Measurements from ENCODE around the gene DIAPH2.
"Not testable (repeated sequence)": the region's sequence is repeated elsewhere in the genome, so short reads cannot be mapped to it uniquely, and the experiment has no call there.

Gene DIAPH2

GRCh38 chrX:96692890-96693289 is 8.2 kb downstream of the DIAPH2 start:
- Histone ChIP-seq H3K4me1 (ENCODE audit: control insufficient read depth, insufficient read depth, low read length) (peaks cover 34% of the 10 kb centered on the region), H3K9me3 (ENCODE audit: control insufficient read depth, insufficient read depth, low read length) (no peaks in the 10 kb centered on the region), H3K9ac (ENCODE audit: low read depth, low read length) (no peak overlapping the region), H3K36me3 (ENCODE audit: control insufficient read depth, insufficient read depth, low read length) (no peaks in the 10 kb centered on the region), H3K4me3 (ENCODE audit: low read depth, low read length) (no peak overlapping the region), H3K27ac (ENCODE audit: low read depth, low read length) (no peak overlapping the region), H3K27me3 (ENCODE audit: control insufficient read depth, insufficient read depth, low read length) (no peaks in the 10 kb centered on the region)

- no peaks in the 10 kb centered on the region for H3K27me3 ChIP-seq (ENCODE audit: control insufficient read depth, insufficient read depth, low read length)
- H3K9ac ChIP-seq (ENCODE audit: low read depth, low read length): no peak overlapping the region
- no peak overlapping the region for H3K27ac ChIP-seq (ENCODE audit: low read depth, low read length)
- peaks cover 33% of the 10 kb centered on the region for H3K4me1 ChIP-seq (ENCODE audit: control insufficient read depth, insufficient read depth, low read length)
- no peak overlapping the region for H3K4me3 ChIP-seq (ENCODE audit: low read depth, low read length)
- H3K9me3 ChIP-seq (ENCODE audit: control insufficient read depth, insufficient read depth, low read length): no peaks in the 10 kb centered on the region
- H3K36me3 ChIP-seq (ENCODE audit: control insufficient read depth, insufficient read depth, low read length): no peaks in the 10 kb centered on the region
Measured at GRCh38 chrX:96693407-96693806, 8.8 kb downstream of the DIAPH2 start.

- Histone ChIP-seq H3K4me3 (ENCODE audit: low read depth, low read length) (no peak overlapping the region), H3K27ac (ENCODE audit: low read depth, low read length) (no peak overlapping the region), H3K36me3 (ENCODE audit: control insufficient read depth, insufficient read depth, low read length) (no peaks in the 10 kb centered on the region), H3K4me1 (ENCODE audit: control insufficient read depth, insufficient read depth, low read length) (peaks cover 3% of the 10 kb centered on the region), H3K27me3 (ENCODE audit: control insufficient read depth, insufficient read depth, low read length) (no peaks in the 10 kb centered on the region), H3K9me3 (ENCODE audit: control insufficient read depth, insufficient read depth, low read length) (no peaks in the 10 kb centered on the region), H3K9ac (ENCODE audit: low read depth, low read length) (no peak overlapping the region)
Measured at GRCh38 chrX:96696462-96696861, 11.8 kb downstream of the DIAPH2 start.

- H3K27ac ChIP-seq (ENCODE audit: low read depth, low read length): no peak overlapping the region
- H3K4me3 ChIP-seq (ENCODE audit: low read depth, low read length): no peak overlapping the region
- H3K36me3 ChIP-seq (ENCODE audit: control insufficient read depth, insufficient read depth, low read length): no peaks in the 10 kb centered on the region
- no peaks in the 10 kb centered on the region for H3K9me3 ChIP-seq (ENCODE audit: control insufficient read depth, insufficient read depth, low read length)
- peaks cover 14% of the 10 kb centered on the region for H3K4me1 ChIP-seq (ENCODE audit: control insufficient read depth, insufficient read depth, low read length)
- H3K9ac ChIP-seq (ENCODE audit: low read depth, low read length): no peak overlapping the region
- no peaks in the 10 kb centered on the region for H3K27me3 ChIP-seq (ENCODE audit: control insufficient read depth, insufficient read depth, low read length)
Measured at GRCh38 chrX:96700625-96701024, 16.0 kb downstream of the DIAPH2 start.

GRCh38 chrX:96703379-96703778 is 18.7 kb downstream of the DIAPH2 start:
- peaks cover 20% of the 10 kb centered on the region for H3K4me1 ChIP-seq (ENCODE audit: control insufficient read depth, insufficient read depth, low read length)
- H3K27me3 ChIP-seq (ENCODE audit: control insufficient read depth, insufficient read depth, low read length): no peaks in the 10 kb centered on the region
- H3K4me3 ChIP-seq (ENCODE audit: low read depth, low read length): no peak overlapping the region
- H3K27ac ChIP-seq (ENCODE audit: low read depth, low read length): no peak overlapping the region
- no peaks in the 10 kb centered on the region for H3K36me3 ChIP-seq (ENCODE audit: control insufficient read depth, insufficient read depth, low read length)
- H3K9me3 ChIP-seq (ENCODE audit: control insufficient read depth, insufficient read depth, low read length): no peaks in the 10 kb centered on the region
- H3K9ac ChIP-seq (ENCODE audit: low read depth, low read length): no peak overlapping the region

- Histone ChIP-seq H3K36me3 (ENCODE audit: control insufficient read depth, insufficient read depth, low read length) (no peaks in the 10 kb centered on the region), H3K9ac (ENCODE audit: low read depth, low read length) (no peak overlapping the region), H3K4me1 (ENCODE audit: control insufficient read depth, insufficient read depth, low read length) (peaks cover 24% of the 10 kb centered on the region), H3K9me3 (ENCODE audit: control insufficient read depth, insufficient read depth, low read length) (no peaks in the 10 kb centered on the region), H3K4me3 (ENCODE audit: low read depth, low read length) (no peak overlapping the region), H3K27ac (ENCODE audit: low read depth, low read length) (peak overlapping the region; percentile 35), H3K27me3 (ENCODE audit: control insufficient read depth, insufficient read depth, low read length) (no peaks in the 10 kb centered on the region)
Measured at GRCh38 chrX:96703816-96704215, 19.2 kb downstream of the DIAPH2 start.

- Histone ChIP-seq H3K36me3 (ENCODE audit: control insufficient read depth, insufficient read depth, low read length) (no peaks in the 10 kb centered on the region), H3K9me3 (ENCODE audit: control insufficient read depth, insufficient read depth, low read length) (no peaks in the 10 kb centered on the region), H3K9ac (ENCODE audit: low read depth, low read length) (no peak overlapping the region), H3K4me3 (ENCODE audit: low read depth, low read length) (no peak overlapping the region), H3K27ac (ENCODE audit: low read depth, low read length) (no peak overlapping the region), H3K27me3 (ENCODE audit: control insufficient read depth, insufficient read depth, low read length) (no peaks in the 10 kb centered on the region), H3K4me1 (ENCODE audit: control insufficient read depth, insufficient read depth, low read length) (peaks cover 32% of the 10 kb centered on the region)
Measured at GRCh38 chrX:96704629-96705028, 20.0 kb downstream of the DIAPH2 start.

GRCh38 chrX:96705905-96706304 is 21.3 kb downstream of the DIAPH2 start:
- Histone ChIP-seq H3K9ac (ENCODE audit: low read depth, low read length) (no peak overlapping the region), H3K4me3 (ENCODE audit: low read depth, low read length) (no peak overlapping the region), H3K4me1 (ENCODE audit: control insufficient read depth, insufficient read depth, low read length) (peaks cover 41% of the 10 kb centered on the region), H3K9me3 (ENCODE audit: control insufficient read depth, insufficient read depth, low read length) (no peaks in the 10 kb centered on the region), H3K27me3 (ENCODE audit: control insufficient read depth, insufficient read depth, low read length) (no peaks in the 10 kb centered on the region), H3K36me3 (ENCODE audit: control insufficient read depth, insufficient read depth, low read length) (no peaks in the 10 kb centered on the region), H3K27ac (ENCODE audit: low read depth, low read length) (no peak overlapping the region)

GRCh38 chrX:96707804-96708203 is 23.2 kb downstream of the DIAPH2 start:
- Histone ChIP-seq H3K27me3 (ENCODE audit: control insufficient read depth, insufficient read depth, low read length) (no peaks in the 10 kb centered on the region), H3K9ac (ENCODE audit: low read depth, low read length) (no peak overlapping the region), H3K36me3 (ENCODE audit: control insufficient read depth, insufficient read depth, low read length) (no peaks in the 10 kb centered on the region), H3K9me3 (ENCODE audit: control insufficient read depth, insufficient read depth, low read length) (no peaks in the 10 kb centered on the region), H3K4me3 (ENCODE audit: low read depth, low read length) (no peak overlapping the region), H3K4me1 (ENCODE audit: control insufficient read depth, insufficient read depth, low read length) (peaks cover 37% of the 10 kb centered on the region), H3K27ac (ENCODE audit: low read depth, low read length) (no peak overlapping the region)

- no peaks in the 10 kb centered on the region for H3K36me3 ChIP-seq (ENCODE audit: control insufficient read depth, insufficient read depth, low read length)
- peak overlapping the region; percentile 50 for H3K27ac ChIP-seq (ENCODE audit: low read depth, low read length)
- peaks cover 27% of the 10 kb centered on the region for H3K4me1 ChIP-seq (ENCODE audit: control insufficient read depth, insufficient read depth, low read length)
- H3K27me3 ChIP-seq (ENCODE audit: control insufficient read depth, insufficient read depth, low read length): no peaks in the 10 kb centered on the region
- H3K4me3 ChIP-seq (ENCODE audit: low read depth, low read length): no peak overlapping the region
- no peak overlapping the region for H3K9ac ChIP-seq (ENCODE audit: low read depth, low read length)
- H3K9me3 ChIP-seq (ENCODE audit: control insufficient read depth, insufficient read depth, low read length): no peaks in the 10 kb centered on the region
Measured at GRCh38 chrX:96710031-96710430, 25.4 kb downstream of the DIAPH2 start.

- no peak overlapping the region for H3K4me3 ChIP-seq (ENCODE audit: low read depth, low read length)
- H3K36me3 ChIP-seq (ENCODE audit: control insufficient read depth, insufficient read depth, low read length): no peaks in the 10 kb centered on the region
- H3K27ac ChIP-seq (ENCODE audit: low read depth, low read length): no peak overlapping the region
- peaks cover 21% of the 10 kb centered on the region for H3K4me1 ChIP-seq (ENCODE audit: control insufficient read depth, insufficient read depth, low read length)
- no peak overlapping the region for H3K9ac ChIP-seq (ENCODE audit: low read depth, low read length)
- no peaks in the 10 kb centered on the region for H3K27me3 ChIP-seq (ENCODE audit: control insufficient read depth, insufficient read depth, low read length)
- H3K9me3 ChIP-seq (ENCODE audit: control insufficient read depth, insufficient read depth, low read length): no peaks in the 10 kb centered on the region
Measured at GRCh38 chrX:96713303-96713702, 28.7 kb downstream of the DIAPH2 start.

- not testable (repeated sequence) for H3K4me3 ChIP-seq (ENCODE audit: low read depth, low read length); H3K27ac ChIP-seq (ENCODE audit: low read depth, low read length); H3K27me3 ChIP-seq (ENCODE audit: control insufficient read depth, insufficient read depth, low read length); H3K9me3 ChIP-seq (ENCODE audit: control insufficient read depth, insufficient read depth, low read length); H3K36me3 ChIP-seq (ENCODE audit: control insufficient read depth, insufficient read depth, low read length); H3K9ac ChIP-seq (ENCODE audit: low read depth, low read length)
- H3K4me1 ChIP-seq (ENCODE audit: control insufficient read depth, insufficient read depth, low read length): peaks cover 12% of the 10 kb centered on the region
Measured at GRCh38 chrX:96714393-96714792, 29.8 kb downstream of the DIAPH2 start.

All from HUES48 (cell line).